H1 (cell line): ENCODE measurements around the gene UGT1A9. TPM values are rescaled to one million over a fixed set of nuclear protein-coding genes. Genes with fewer than 3 reads are reported as not detected.

Source experiments
- CTCF ChIA-PET: fragments of 300-600 bp; sonication (Branson Sonifier 250); formaldehyde crosslinking; loops from one replicate; lab custom pipeline; 2021; ENCODE audit not compliant: partially characterized antibody; lab: Charles Lee
- POLR2A ChIA-PET: fragments of 300-600 bp; sonication (Branson Sonifier 250); formaldehyde crosslinking; loops from one replicate; lab custom pipeline; 2021; ENCODE audit warnings: inconsistent platforms; ENCODE audit not compliant: partially characterized antibody; lab: Charles Lee
- DNase-seq, 2 experiments: peaks; one replicate each; pipeline versions ENCODE4 v3.0.0 to v3.0.0-alpha.2; 2010 to 2022; ENCODE audit warnings: low spot score in 2 of 2, low read depth in 1 of 2, mixed read lengths in 1 of 2
- FAIRE-seq: peaks from 2 replicates; lab custom pipeline; 2011; peaks lifted over from hg19 to GRCh38; lab: Jason Lieb, UNC
- H2AFZ ChIP-seq: 2 replicates; pipeline ENCODE4 v1.8.1; 2012; ENCODE audit warnings: low read length, inconsistent platforms
- H2AK5ac ChIP-seq: 2 replicates; pipeline ENCODE4 v1.6.1; 2013; ENCODE audit warnings: low read depth, low read length
- H2BK120ac ChIP-seq: replicated peaks from 2 replicates; pipeline ENCODE3; 2013; ENCODE audit warnings: low read depth, low read length, inconsistent platforms
- H2BK12ac ChIP-seq: 2 replicates; pipeline ENCODE4 v1.6.1; 2013; ENCODE audit warnings: low read depth, low read length
- H2BK15ac ChIP-seq: 2 replicates; pipeline ENCODE4 v1.6.1; 2013; ENCODE audit warnings: low read length
- H2BK20ac ChIP-seq: 2 replicates; pipeline ENCODE4 v1.6.1; 2013; ENCODE audit warnings: low read length
- H2BK5ac ChIP-seq: 2 replicates; pipeline ENCODE4 v1.6.1; 2013; ENCODE audit warnings: low read depth, low read length
- H3K14ac ChIP-seq: 2 replicates; pipeline ENCODE4 v1.6.1; 2013; ENCODE audit warnings: inconsistent platforms; ENCODE audit not compliant: insufficient read length
- H3K18ac ChIP-seq: 2 replicates; pipeline ENCODE4 v1.6.1; 2013; ENCODE audit warnings: low read length; ENCODE audit errors: extremely low read depth
- H3K23ac ChIP-seq: 2 replicates; pipeline ENCODE4 v1.6.1; 2013; ENCODE audit warnings: inconsistent platforms; ENCODE audit not compliant: insufficient read length
- H3K23me2 ChIP-seq: 2 replicates; pipeline ENCODE4 v1.6.1; 2013; ENCODE audit warnings: low read depth, low read length
- H3K27ac ChIP-seq: 2 replicates; pipeline ENCODE4 v1.6.1; 2011; ENCODE audit warnings: low read depth, low read length, inconsistent platforms
- H3K27me3 ChIP-seq, 4 experiments: replicated peaks in 1 of 4; 1 replicate in 1 of 4; 2 replicates in 3 of 4; pipeline versions ENCODE4 v1.6.1 to v1.8.1; 2011 to 2013; ENCODE audit warnings: low read length in 3 of 4, mild to moderate bottlenecking in 3 of 4, inconsistent platforms in 2 of 4, mixed read lengths in 2 of 4, moderate library complexity in 1 of 4; ENCODE audit not compliant: control insufficient read depth in 3 of 4, insufficient read depth in 3 of 4; ENCODE audit errors: extremely low read depth in 1 of 4
- H3K36me3 ChIP-seq, 4 experiments: 2 replicates each; pipeline versions ENCODE4 v1.6.1 to v1.8.1; 2011 to 2013; ENCODE audit warnings: mild to moderate bottlenecking in 4 of 4, low read length in 3 of 4, moderate library complexity in 2 of 4, control low read depth in 1 of 4, inconsistent platforms in 1 of 4; ENCODE audit not compliant: insufficient read depth in 4 of 4, control insufficient read depth in 2 of 4
- H3K4ac ChIP-seq: replicated peaks from 2 replicates; pipeline ENCODE3; 2013; ENCODE audit warnings: low read length, low read depth, mixed read lengths, inconsistent platforms; ENCODE audit not compliant: insufficient read length
- H3K4me1 ChIP-seq, 4 experiments: replicated peaks in 1 of 4; 1 replicate in 1 of 4; 2 replicates in 3 of 4; pipeline versions ENCODE4 v1.6.1 to v1.8.1; 2011 to 2013; ENCODE audit warnings: low read length in 3 of 4, inconsistent platforms in 2 of 4, mixed read lengths in 1 of 4; ENCODE audit not compliant: insufficient read depth in 4 of 4, control insufficient read depth in 3 of 4
- H3K4me2 ChIP-seq, 2 experiments: 2 replicates each; pipeline versions ENCODE4 v1.6.1 to v1.8.1; 2011 to 2013; ENCODE audit warnings: low read depth in 2 of 2, low read length in 2 of 2, control low read depth in 1 of 2, inconsistent platforms in 1 of 2, mild to moderate bottlenecking in 1 of 2; ENCODE audit not compliant: insufficient read depth in 1 of 2
- H3K4me3 ChIP-seq, 4 experiments: fragments of 200-600, 300-600 bp in 1 of 4; sonication (generic), shearing (Covaris generic), sonication (Bioruptor Twin) in 1 of 4; 2 replicates each; pipeline versions ENCODE4 v1.5.1 to v1.8.1; 2011 to 2016; ENCODE audit warnings: low read length in 4 of 4, low read depth in 3 of 4, control low read depth in 2 of 4, inconsistent platforms in 2 of 4, mild to moderate bottlenecking in 2 of 4, mixed read lengths in 1 of 4, moderate library complexity in 1 of 4; ENCODE audit not compliant: insufficient read depth in 2 of 4; ENCODE audit errors: extremely low read depth in 1 of 4
- H3K56ac ChIP-seq: replicated peaks from 2 replicates; pipeline ENCODE3; 2013; ENCODE audit warnings: low read depth, mild to moderate bottlenecking, mixed read lengths, low read length, inconsistent platforms; ENCODE audit not compliant: insufficient read length
- H3K79me1 ChIP-seq: 2 replicates; pipeline ENCODE4 v1.6.1; 2013; ENCODE audit warnings: low read depth, low read length, control low read depth
- H3K79me2 ChIP-seq, 2 experiments: 2 replicates each; pipeline versions ENCODE4 v1.6.1 to v1.8.1; 2012 to 2013; ENCODE audit warnings: low read length in 2 of 2, mild to moderate bottlenecking in 2 of 2, inconsistent platforms in 1 of 2; ENCODE audit not compliant: insufficient read depth in 2 of 2, control insufficient read depth in 1 of 2
- H3K9ac ChIP-seq, 4 experiments: replicated peaks in 1 of 4; 1 replicate in 1 of 4; 2 replicates in 3 of 4; pipeline versions ENCODE4 v1.6.1 to v1.8.1; 2011 to 2013; ENCODE audit warnings: low read depth in 3 of 4, low read length in 3 of 4, control low read depth in 2 of 4, mild to moderate bottlenecking in 2 of 4, moderate library complexity in 2 of 4, inconsistent platforms in 1 of 4; ENCODE audit errors: extremely low read depth in 1 of 4
- H3K9me3 ChIP-seq, 2 experiments: 2 replicates each; pipeline versions ENCODE4 v1.6.1 to v1.8.1; 2012 to 2013; ENCODE audit warnings: mild to moderate bottlenecking in 2 of 2, moderate library complexity in 2 of 2, control low read depth in 1 of 2, inconsistent platforms in 1 of 2, low read depth in 1 of 2, low read length in 1 of 2, mixed read lengths in 1 of 2; ENCODE audit not compliant: insufficient read depth in 2 of 2
- H4K20me1 ChIP-seq, 2 experiments: replicated peaks in 1 of 2; 2 replicates each; pipeline versions ENCODE3 to v1.8.1; 2011 to 2013; ENCODE audit warnings: inconsistent platforms in 2 of 2, low read length in 2 of 2, mild to moderate bottlenecking in 1 of 2; ENCODE audit not compliant: insufficient read depth in 2 of 2, control insufficient read depth in 1 of 2
- H4K5ac ChIP-seq: 2 replicates; pipeline ENCODE4 v1.6.1; 2013; ENCODE audit warnings: low read length, low read depth, mixed read lengths, inconsistent platforms; ENCODE audit not compliant: insufficient read length
- H4K8ac ChIP-seq: 2 replicates; pipeline ENCODE4 v1.8.0; 2013; ENCODE audit warnings: mild to moderate bottlenecking, moderate library complexity, low read length, inconsistent platforms; ENCODE audit not compliant: insufficient read depth; ENCODE audit errors: extremely low read depth
- H4K91ac ChIP-seq: replicated peaks from 2 replicates; pipeline ENCODE3; 2013; ENCODE audit warnings: low read length, mixed read lengths, inconsistent platforms; ENCODE audit not compliant: insufficient read length
- CTCF ChIP-seq, 3 experiments: IDR thresholded peaks; 1 replicate in 2 of 3; 2 replicates in 1 of 3; pipeline versions ENCODE4 v1.5.1 to v1.6.1; 2011; ENCODE audit warnings: low read length in 3 of 3, mild to moderate bottlenecking in 3 of 3, inconsistent platforms in 2 of 3, low read depth in 1 of 3, moderate library complexity in 1 of 3; ENCODE audit not compliant: insufficient read depth in 1 of 3; ENCODE audit errors: control extremely low read depth in 1 of 3
- RAD21 ChIP-seq, 2 experiments: IDR thresholded peaks in 1 of 2; conservative IDR thresholded peaks in 1 of 2; 2 replicates each; pipeline ENCODE4 v1.6.1; 2011; ENCODE audit warnings: low read depth in 2 of 2, low read length in 2 of 2, improper control_type of control experiment in 1 of 2, inconsistent platforms in 1 of 2, mild to moderate bottlenecking in 1 of 2, moderate library complexity in 1 of 2
- SIN3A ChIP-seq, 2 experiments: IDR thresholded peaks in 1 of 2; conservative IDR thresholded peaks in 1 of 2; 2 replicates each; pipeline ENCODE4 v1.6.1; 2011 to 2012; ENCODE audit warnings: low read length in 2 of 2, improper control_type of control experiment in 1 of 2, low read depth in 1 of 2, mild to moderate bottlenecking in 1 of 2
- WGBS, 2 experiments: shearing (Covaris generic) in 1 of 2; methylation state at CpG; one replicate each; pipeline versions ENCODE4 v1.1.6 to v1.1.7; 2013 to 2015; ENCODE audit warnings: low lambda C conversion rate in 2 of 2, mixed read lengths in 2 of 2, inconsistent platforms in 1 of 2, low coverage in 1 of 2, missing lambda C conversion rate in 1 of 2; ENCODE audit not compliant: insufficient replicate concordance in 2 of 2, insufficient coverage in 1 of 2, insufficient read length in 1 of 2; ENCODE audit errors: extremely low coverage in 1 of 2, missing lambda C conversion rate in 1 of 2; 5-methylcytosine and 5-hydroxymethylcytosine counted together
- polyA plus RNA-seq, 7 experiments: library from polyadenylated mRNA; depleted of rRNA in 3 of 7; stranded (reverse) in 5 of 7; unstranded in 2 of 7; fragments of >200 nt in 5 of 7; fragments of 200-250 nt in 2 of 7; gene quantifications; 1 replicate in 5 of 7; 2 replicates in 1 of 7; 4 replicates in 1 of 7; pipeline versions ENCODE4 v1.2.1 to v1.2.3, GENCODE V29; 2011 to 2013; ENCODE audit warnings: missing spikeins in 2 of 7, mixed read lengths in 2 of 7
- total RNA-seq: library from RNA; stranded (reverse); fragmentation: NEBNext Ultra II Directional; extraction: Animal tissue kit (Norgen Biotek cat#: 25700); gene quantifications from 2 replicates; pipeline ENCODE4 v1.2.1, GENCODE V29; 2021

Gene UGT1A9
- total and polyA plus RNA-seq, 2 of the 8 experiments (the other 6 are each of a cell fraction or from before 2014, with no cell fraction given) = not detected

GRCh38 chr2:233807215-233807865 is 135.6 kb downstream of the UGT1A9 start:
- Histone ChIP-seq H4K91ac (no peak overlapping the region), H3K27ac (no peak overlapping the region), H4K20me1 (no peaks in the 10 kb centered on the region), H2BK120ac (no peak overlapping the region), H3K9ac (no peak overlapping the region), H2AK5ac (0 out of 2 replicates have a peak overlapping the region, but pooled peaks have one; percentile 82), H3K9me3 (peaks cover 0 to 4% of the 10 kb centered on the region in 2 experiments; a peak in 2 of 4 replicates), H3K79me2 (no peaks in the 10 kb centered on the region), H2BK15ac (no peak overlapping the region; the same call in 1 of the 2 replicates), H2BK20ac (no peak overlapping the region), H4K5ac (no peak overlapping the region), H3K56ac (no peak overlapping the region), H3K23ac (no peak overlapping the region), H2BK12ac (no peak overlapping the region), H3K4me2 (no peak overlapping the region), H3K79me1 (no peaks in the 10 kb centered on the region), H3K18ac (no peak overlapping the region), H2BK5ac (no peak overlapping the region), H3K36me3 (no peaks in the 10 kb centered on the region), H3K4me1 (no peaks in the 10 kb centered on the region), H4K8ac (no peak overlapping the region), H3K27me3 (no peaks in the 10 kb centered on the region), H3K23me2 (no peaks in the 10 kb centered on the region), H3K4me3 (no peak overlapping the region), H3K14ac (no peak overlapping the region), H3K4ac (no peak overlapping the region), H2AFZ (no peak overlapping the region)
- TF ChIP-seq RAD21 (IDR thresholded peaks at IDR 0.05 in 1 of 2, conservative IDR thresholded peaks at IDR 0.05 in 1 of 2; ENCODE audit: low read depth in 2 of 2, low read length in 2 of 2) (peak in 1 of 2 experiments; percentile 27; a peak in 2 of 4 replicates), SIN3A (conservative IDR thresholded peaks at IDR 0.05 in 1 of 2, IDR thresholded peaks at IDR 0.05 in 1 of 2; ENCODE audit: low read depth in 1 of 2, low read length in 2 of 2) (no peak), CTCF (IDR thresholded peaks at IDR 0.05; ENCODE audit: control extremely low read depth in 1 of 3, insufficient read depth in 1 of 3, low read depth in 1 of 3, low read length in 3 of 3) (peak in 1 of 3 experiments; percentile 14; a peak in 2 of 4 replicates)
- POLR2A ChIA-PET = no interaction called here
- WGBS, 2 experiments = 83% methylated on average over 12 of the region's 12 CpGs; no CpG with 5 or more reads in 1 of the 2 experiments
- FAIRE-seq = no peak
- DNase-seq = peak in 1 of 2 experiments; percentile 29
- CTCF ChIA-PET = no interaction called here
